ENCODE data around the gene KHDC3L.

GRCh38 chr6:73340048-73340447 is 22.4 kb upstream of the KHDC3L start:
- TF ChIP-seq CTCF (conservative IDR thresholded peaks at IDR 0.05; ENCODE audit: low read length) (no peak), EZH2phosphoT487 (IDR thresholded peaks at IDR 0.05; ENCODE audit: borderline replicate concordance, low read depth, low read length) (no peak)
